OCI-LY3 (cell line): ENCODE measurements around the gene PHACTR2.

Experiments used
- H2AFZ ChIP-seq: fragments of 200-600, 300-600 bp; shearing (Covaris generic); 2 replicates; pipeline ENCODE4 v1.6.0; 2014; ENCODE audit warnings: antibody characterized with exemption, low read depth, low read length
- H3K27ac ChIP-seq: fragments of 200-600, 300-600 bp; sonication (generic); 2 replicates; pipeline ENCODE4 v1.5.1; 2014; ENCODE audit warnings: mild to moderate bottlenecking, low read length, moderate library complexity, mixed read lengths
- H3K27me3 ChIP-seq: fragments of 200-600, 300-600 bp; sonication (generic); 2 replicates; pipeline ENCODE4 v1.6.1; 2014; ENCODE audit warnings: low read depth, low read length, mixed read lengths
- H3K36me3 ChIP-seq: fragments of 200-600, 300-600 bp; sonication (generic); replicated peaks from 2 replicates; pipeline ENCODE3; 2014; ENCODE audit warnings: low read depth, low read length, mixed read lengths
- H3K4me1 ChIP-seq: fragments of 300-600, 200-600 bp; sonication (generic); 2 replicates; pipeline ENCODE4 v1.6.1; 2014; ENCODE audit warnings: low read length, mixed read lengths
- H3K4me2 ChIP-seq: fragments of 200-600, 300-600 bp; sonication (generic); 2 replicates; pipeline ENCODE4 v1.6.1; 2014; ENCODE audit warnings: low read length, mixed read lengths
- H3K4me3 ChIP-seq: fragments of 300-600, 200-600 bp; sonication (generic); 2 replicates; pipeline ENCODE4 v1.5.1; 2014; ENCODE audit warnings: antibody characterized with exemption, mild to moderate bottlenecking, low read length, moderate library complexity
- H3K79me2 ChIP-seq: fragments of 300-600, 200-600 bp; shearing (Covaris generic); 2 replicates; pipeline ENCODE4 v1.6.1; 2014; ENCODE audit warnings: mild to moderate bottlenecking, low read length, mixed read lengths
- H3K9ac ChIP-seq: fragments of 300-600, 200-600 bp; shearing (Covaris generic); 2 replicates; pipeline ENCODE4 v1.6.0; 2014; ENCODE audit warnings: mild to moderate bottlenecking, low read length, moderate library complexity
- H3K9me3 ChIP-seq: fragments of 200-600, 300-600 bp; shearing (Covaris generic); 2 replicates; pipeline ENCODE4 v1.6.1; 2014; ENCODE audit warnings: low read length, mixed read lengths; ENCODE audit not compliant: insufficient read depth
- H4K20me1 ChIP-seq: fragments of 200-600, 300-600 bp; sonication (generic); 2 replicates; pipeline ENCODE4 v1.6.1; 2016; ENCODE audit warnings: low read length, mixed read lengths; ENCODE audit not compliant: insufficient read depth
- CTCF ChIP-seq: fragments of 200-600, 300-600 bp; sonication (generic); IDR thresholded peaks from 2 replicates; pipeline ENCODE4 v1.5.1; 2014; ENCODE audit warnings: antibody characterized with exemption, low read length, low read depth
- EZH2phosphoT487 ChIP-seq: fragments of 200-600 bp; shearing (Covaris generic); IDR thresholded peaks from 2 replicates; pipeline ENCODE4 v1.6.1; 2018; ENCODE audit warnings: antibody characterized with exemption, mixed run types, low read depth

PHACTR2 gene

GRCh38 chr6:143692696-143693095, 14.9 kb downstream of the PHACTR2 start:
- no peaks in the 10 kb centered on the region for H3K36me3 ChIP-seq
- H3K27me3 ChIP-seq: no peaks in the 10 kb centered on the region
- no peak overlapping the region for H3K9ac ChIP-seq
- H3K4me3 ChIP-seq: no peak overlapping the region
- H3K79me2 ChIP-seq: peaks cover 2% of the 10 kb centered on the region
- H3K27ac ChIP-seq: no peak overlapping the region
- no peak overlapping the region for H3K4me2 ChIP-seq
- peaks cover 15% of the 10 kb centered on the region for H3K4me1 ChIP-seq
- H3K9me3 ChIP-seq: no peaks in the 10 kb centered on the region
- TF ChIP-seq CTCF: no peak
- no peak for TF ChIP-seq EZH2phosphoT487
- H4K20me1 ChIP-seq: peaks cover 17% of the 10 kb centered on the region
- H2AFZ ChIP-seq: no peak overlapping the region

GRCh38 chr6:143694013-143694412, 16.2 kb downstream of the PHACTR2 start:
- Histone ChIP-seq H3K4me1 (peaks cover 20% of the 10 kb centered on the region), H3K27me3 (no peaks in the 10 kb centered on the region), H3K9me3 (no peaks in the 10 kb centered on the region), H3K79me2 (peaks cover 8% of the 10 kb centered on the region), H2AFZ (no peak overlapping the region), H3K4me3 (no peak overlapping the region), H4K20me1 (peaks cover 16% of the 10 kb centered on the region), H3K9ac (no peak overlapping the region), H3K4me2 (no peak overlapping the region), H3K36me3 (no peaks in the 10 kb centered on the region), H3K27ac (no peak overlapping the region)
- TF ChIP-seq CTCF (no peak), EZH2phosphoT487 (no peak)

DNA sequence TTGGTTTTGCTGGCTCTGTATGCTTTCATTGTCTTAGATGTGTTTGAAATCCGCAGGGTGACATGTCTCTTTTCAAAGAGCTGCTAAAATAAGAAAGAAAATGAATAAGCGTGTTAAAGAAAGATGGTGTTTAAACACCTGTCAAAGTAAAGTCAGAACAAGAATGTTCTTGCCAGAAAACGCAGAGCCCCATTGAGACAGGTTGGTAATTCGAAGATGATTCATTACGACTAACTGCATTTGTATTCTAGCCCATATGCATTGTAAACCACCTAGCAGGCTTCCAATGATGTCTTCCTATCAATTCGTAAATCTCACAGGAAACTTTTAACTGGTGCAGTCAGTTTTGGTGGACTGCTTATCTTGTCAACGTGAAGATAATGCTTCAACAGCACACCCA, 16.8 kb downstream of the PHACTR2 start:
- no peak overlapping the region for H2AFZ ChIP-seq
- no peaks in the 10 kb centered on the region for H3K27me3 ChIP-seq
- no peaks in the 10 kb centered on the region for H3K36me3 ChIP-seq
- H3K9me3 ChIP-seq: no peaks in the 10 kb centered on the region
- no peak overlapping the region for H3K9ac ChIP-seq
- H3K4me1 ChIP-seq: peaks cover 20% of the 10 kb centered on the region
- H3K4me2 ChIP-seq: no peak overlapping the region
- H3K27ac ChIP-seq: no peak overlapping the region
- H3K79me2 ChIP-seq: peaks cover 8% of the 10 kb centered on the region
- TF ChIP-seq EZH2phosphoT487 (no peak), CTCF (no peak)
- H3K4me3 ChIP-seq: no peak overlapping the region
- H4K20me1 ChIP-seq: peaks cover 16% of the 10 kb centered on the region

GRCh38 chr6:143695130-143695968, 17.6 kb downstream of the PHACTR2 start:
- no peaks in the 10 kb centered on the region for H3K36me3 ChIP-seq
- no peak overlapping the region for H2AFZ ChIP-seq
- H3K9me3 ChIP-seq: no peaks in the 10 kb centered on the region
- TF ChIP-seq CTCF (no peak), EZH2phosphoT487 (no peak)
- H4K20me1 ChIP-seq: peaks cover 13% of the 10 kb centered on the region
- H3K79me2 ChIP-seq: peaks cover 8% of the 10 kb centered on the region
- no peak overlapping the region for H3K27ac ChIP-seq
- no peak overlapping the region for H3K4me3 ChIP-seq
- no peak overlapping the region for H3K4me2 ChIP-seq
- no peaks in the 10 kb centered on the region for H3K27me3 ChIP-seq
- H3K4me1 ChIP-seq: peaks cover 20% of the 10 kb centered on the region
- H3K9ac ChIP-seq: no peak overlapping the region
